GM12873 (cell line): Measurements from ENCODE around the gene CDYL2.

Source experiments
- CTCF ChIP-seq: IDR thresholded peaks from 2 replicates; pipeline ENCODE4 v1.5.1; 2012; ENCODE audit warnings: low read depth, mild to moderate bottlenecking, moderate library complexity, low read length, control low read depth; ENCODE audit not compliant: insufficient read depth; ENCODE audit errors: missing control alignments

Gene CDYL2

GRCh38 chr16:80807906-80808305, 3.5 kb upstream of the CDYL2 start:
- no peak for TF ChIP-seq CTCF

- no peak for TF ChIP-seq CTCF
These were observed 2.5 kb upstream of the CDYL2 start for GRCh38 chr16:80806927-80807340.

GRCh38 chr16:80806289-80806688, 1.9 kb upstream of the CDYL2 start:
- TF ChIP-seq CTCF = no peak

- TF ChIP-seq CTCF = no peak
These were observed 307 bp downstream of the CDYL2 start for GRCh38 chr16:80804056-80804525.

GRCh38 chr16:80803339-80804055, 901 bp downstream of the CDYL2 start:
- peak; percentile 59 for TF ChIP-seq CTCF

GRCh38 chr16:80802902-80803301, 1.5 kb downstream of the CDYL2 start:
- TF ChIP-seq CTCF = no peak

- TF ChIP-seq CTCF = no peak
These were observed 2.3 kb downstream of the CDYL2 start for GRCh38 chr16:80802138-80802537.
